Lower lobe of right lung (tissue), 2 donors: ENCODE measurements around the gene PLLP. TPM values are rescaled to one million over a fixed set of nuclear protein-coding genes. Genes with fewer than 3 reads are reported as not detected.
A peak's percentile ranks its signal among the peaks of the same experiment; 100 is the strongest.

Experiments
- ATAC-seq, 2 donors: fragments of 200-7000 bp; cut with Tn5 transposase; one replicate each; pipeline ENCODE4 v1.9.1; 2020 to 2022; ENCODE audit warnings: mild to moderate bottlenecking in 2 of 2, moderate library complexity in 2 of 2
- DNase-seq: peaks from one replicate; pipeline ENCODE4 v3.0.0-alpha.2; 2020
- H3K27ac ChIP-seq: fragments of 200-600 bp; one replicate; pipeline ENCODE4 v1.8.0; 2022
- H3K27me3 ChIP-seq: fragments of 200-600 bp; one replicate; pipeline ENCODE4 v1.8.0; 2022; ENCODE audit warnings: low read depth
- H3K36me3 ChIP-seq: fragments of 200-600 bp; one replicate; pipeline ENCODE4 v1.8.0; 2022; ENCODE audit warnings: mild to moderate bottlenecking
- H3K4me1 ChIP-seq: fragments of 200-600 bp; one replicate; pipeline ENCODE4 v1.8.0; 2022
- H3K4me3 ChIP-seq: fragments of 200-600 bp; one replicate; pipeline ENCODE4 v1.8.0; 2022; ENCODE audit warnings: mild to moderate bottlenecking
- H3K9me3 ChIP-seq: fragments of 200-600 bp; one replicate; pipeline ENCODE4 v1.8.0; 2022
- intact Hi-C: fragments of 100-400 bp; cut with DNase I; formaldehyde crosslinking; loops from one replicate; pipeline ENCODE4 v1.11.0; 2022
- total RNA-seq: library from RNA; stranded (reverse); fragmentation: NEBNext Ultra II Directional; extraction: Animal tissue kit (Norgen Biotek cat#: 25700); gene quantifications from one replicate; pipeline ENCODE4 v1.2.1, GENCODE V29; 2021
- TF ChIP-seq, protein P1 (sequence below): fragments of 200-600 bp; IDR thresholded peaks from one replicate; pipeline ENCODE4 v1.8.0; 2022; ENCODE audit warnings: antibody characterized with exemption, mild to moderate bottlenecking
- donor health status: DM: no; HTN: yes; CAD: no; lungs with severe emphysema.

The PLLP gene
- total RNA-seq, 1 donor from 2014 or later = 77.5 TPM

- no peak for ATAC-seq
Measured at GRCh38 chr16:57289391-57290257, 5.2 kb upstream of the PLLP start.

DNA sequence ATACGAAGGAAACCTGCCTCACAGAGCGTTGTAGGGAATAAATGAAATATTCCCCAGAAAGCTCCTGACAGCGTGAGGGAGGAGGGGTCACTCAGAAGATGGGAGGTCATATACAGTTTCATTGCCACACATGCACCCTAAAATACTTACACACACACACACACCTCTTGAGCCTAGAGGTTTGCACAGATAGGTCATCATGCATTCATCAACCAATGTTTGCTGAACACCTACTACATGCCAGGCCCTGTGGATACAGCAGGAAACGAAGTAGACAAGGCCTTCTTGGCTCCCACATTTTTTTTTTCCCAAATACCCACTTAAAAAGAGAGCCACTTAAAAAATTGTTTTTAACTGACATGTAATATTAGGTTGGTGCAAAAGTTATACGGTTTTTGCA, 907 bp upstream of the PLLP start:
- no peaks in the 10 kb centered on the region for H3K36me3 ChIP-seq
- peaks cover 26% of the 10 kb centered on the region for H3K4me1 ChIP-seq

More at GRCh38 chr16:57289391-57290257, 5.2 kb upstream of the PLLP start:
- intact Hi-C loops = no loop called here
- peaks cover 2% of the 10 kb centered on the region for H3K27me3 ChIP-seq
- no peaks in the 10 kb centered on the region for H3K9me3 ChIP-seq
- H3K36me3 ChIP-seq = no peaks in the 10 kb centered on the region
- H3K27ac ChIP-seq = no peak overlapping the region
- no peak overlapping the region for H3K4me3 ChIP-seq
- H3K4me1 ChIP-seq = no peaks in the 10 kb centered on the region
- DNase-seq = no peak
- TF ChIP-seq, protein P1, sequence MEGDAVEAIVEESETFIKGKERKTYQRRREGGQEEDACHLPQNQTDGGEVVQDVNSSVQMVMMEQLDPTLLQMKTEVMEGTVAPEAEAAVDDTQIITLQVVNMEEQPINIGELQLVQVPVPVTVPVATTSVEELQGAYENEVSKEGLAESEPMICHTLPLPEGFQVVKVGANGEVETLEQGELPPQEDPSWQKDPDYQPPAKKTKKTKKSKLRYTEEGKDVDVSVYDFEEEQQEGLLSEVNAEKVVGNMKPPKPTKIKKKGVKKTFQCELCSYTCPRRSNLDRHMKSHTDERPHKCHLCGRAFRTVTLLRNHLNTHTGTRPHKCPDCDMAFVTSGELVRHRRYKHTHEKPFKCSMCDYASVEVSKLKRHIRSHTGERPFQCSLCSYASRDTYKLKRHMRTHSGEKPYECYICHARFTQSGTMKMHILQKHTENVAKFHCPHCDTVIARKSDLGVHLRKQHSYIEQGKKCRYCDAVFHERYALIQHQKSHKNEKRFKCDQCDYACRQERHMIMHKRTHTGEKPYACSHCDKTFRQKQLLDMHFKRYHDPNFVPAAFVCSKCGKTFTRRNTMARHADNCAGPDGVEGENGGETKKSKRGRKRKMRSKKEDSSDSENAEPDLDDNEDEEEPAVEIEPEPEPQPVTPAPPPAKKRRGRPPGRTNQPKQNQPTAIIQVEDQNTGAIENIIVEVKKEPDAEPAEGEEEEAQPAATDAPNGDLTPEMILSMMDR = no peak

GRCh38 chr16:57284952-57285363, 486 bp upstream of the PLLP start:
- Histone ChIP-seq H3K27ac (peak overlapping the region; percentile 86), H3K9me3 (no peaks in the 10 kb centered on the region), H3K4me1 (peaks cover 30% of the 10 kb centered on the region), H3K36me3 (no peaks in the 10 kb centered on the region), H3K4me3 (peak overlapping the region; percentile 73), H3K27me3 (peaks cover 16% of the 10 kb centered on the region)
- DNase-seq (no peak), ATAC-seq (no peak)
- TF ChIP-seq, protein P1 = no peak
- intact Hi-C loops = no loop called here

More for the DNA sequence above, 907 bp upstream of the PLLP start:
- Histone ChIP-seq H3K9me3 (no peaks in the 10 kb centered on the region), H3K27me3 (peaks cover 16% of the 10 kb centered on the region), H3K4me3 (peak overlapping the region; percentile 73), H3K27ac (no peak overlapping the region)
- TF ChIP-seq, protein P1 = no peak
- DNase-seq (no peak), ATAC-seq (no peak)
- intact Hi-C loops = no loop called here

DNA sequence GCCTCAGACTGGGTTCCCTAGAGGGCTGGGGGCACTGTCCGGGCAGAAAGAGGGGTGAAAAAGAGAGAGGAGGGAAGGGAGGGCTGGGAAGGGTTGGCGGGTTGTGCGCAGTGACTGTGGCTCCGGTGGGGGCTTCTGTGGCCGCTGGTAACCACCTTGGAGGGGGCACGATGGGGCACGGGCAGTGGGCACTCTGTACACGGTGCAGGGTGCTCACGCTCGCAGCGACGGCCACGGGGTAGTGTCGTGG, 588 bp downstream of the PLLP start:
- no peaks in the 10 kb centered on the region for H3K36me3 ChIP-seq
- ATAC-seq = no peak
- peak overlapping the region; percentile 73 for H3K4me3 ChIP-seq
- DNase-seq = no peak
- H3K27ac ChIP-seq = peak overlapping the region; percentile 86
- intact Hi-C loops = no loop called here
- TF ChIP-seq, protein P1 = no peak
- H3K27me3 ChIP-seq = peaks cover 16% of the 10 kb centered on the region
- no peaks in the 10 kb centered on the region for H3K9me3 ChIP-seq
- H3K4me1 ChIP-seq = peaks cover 39% of the 10 kb centered on the region

- TF ChIP-seq, protein P1 = no peak
- Histone ChIP-seq H3K36me3 (no peaks in the 10 kb centered on the region), H3K4me1 (peaks cover 44% of the 10 kb centered on the region), H3K4me3 (peak overlapping the region; percentile 73), H3K27ac (peak overlapping the region; percentile 86), H3K27me3 (peaks cover 16% of the 10 kb centered on the region), H3K9me3 (no peaks in the 10 kb centered on the region)
- ATAC-seq = peak; percentile 78 to 81
- intact Hi-C loops = no loop called here
- DNase-seq = peak; percentile 62
Measured at GRCh38 chr16:57283214-57283958, 1.1 kb downstream of the PLLP start.
